Chondrocyte (in vitro differentiated cells): ENCODE measurements around the gene XXYLT1. TPM values are rescaled to one million over a fixed set of nuclear protein-coding genes. Genes with fewer than 3 reads are reported as not detected.

Experiments
- DNase-seq: peaks from one replicate; pipeline ENCODE4 v3.0.0; 2021; ENCODE audit warnings: mixed read lengths, low spot score
- H3K27ac Mint-ChIP-seq: one replicate; pipeline ENCODE4 v1.8.0; 2021; ENCODE audit warnings: mild to moderate bottlenecking, moderate library complexity, mixed read lengths; ENCODE audit not compliant: unreplicated experiment
- H3K27me3 Mint-ChIP-seq: 2 replicates; pipeline ENCODE4 v1.8.0; 2021; ENCODE audit warnings: low read depth, mixed read lengths
- H3K36me3 Mint-ChIP-seq: 2 replicates; pipeline ENCODE4 v1.8.0; 2021; ENCODE audit warnings: low read depth, mixed read lengths
- H3K4me1 Mint-ChIP-seq: 2 replicates; pipeline ENCODE4 v1.8.0; 2021; ENCODE audit warnings: low read depth, mild to moderate bottlenecking, mixed read lengths
- H3K4me3 Mint-ChIP-seq: one replicate; pipeline ENCODE4 v1.8.0; 2021; ENCODE audit warnings: mild to moderate bottlenecking, moderate library complexity, mixed read lengths; ENCODE audit not compliant: unreplicated experiment
- H3K9me3 Mint-ChIP-seq: 2 replicates; pipeline ENCODE4 v1.8.0; 2021; ENCODE audit warnings: low read depth, mixed read lengths
- CTCF ChIP-seq: fragments of 200-600 bp; sonication (generic); IDR thresholded peaks from 2 replicates; pipeline ENCODE4 v1.5.0; 2021; ENCODE audit warnings: antibody characterized with exemption, mild to moderate bottlenecking, moderate library complexity
- total RNA-seq: library from RNA; stranded (reverse); gene quantifications from 3 replicates; pipeline ENCODE4 v1.2.1, GENCODE V29; 2021

Gene XXYLT1
- total RNA-seq, 1 donor from 2014 or later: 32.7 TPM

- Mint-ChIP-seq H3K27ac (no peak overlapping the region), H3K27me3 (no peaks in the 10 kb centered on the region)
Measured at GRCh38 chr3:195064300-195064931, 206.5 kb downstream of the XXYLT1 start.

GRCh38 chr3:195063581-195064193 is 207.3 kb downstream of the XXYLT1 start:
- Mint-ChIP-seq H3K4me3 (no peak overlapping the region), H3K27me3 (no peaks in the 10 kb centered on the region), H3K36me3 (peaks cover 5% of the 10 kb centered on the region), H3K27ac (no peak overlapping the region), H3K4me1 (no peaks in the 10 kb centered on the region), H3K9me3 (no peaks in the 10 kb centered on the region)
- no peak for TF ChIP-seq CTCF
- peak; percentile 26 for DNase-seq

More at GRCh38 chr3:195064300-195064931, 206.5 kb downstream of the XXYLT1 start:
- no peak for TF ChIP-seq CTCF
- Mint-ChIP-seq H3K9me3 (no peaks in the 10 kb centered on the region), H3K4me1 (no peaks in the 10 kb centered on the region), H3K36me3 (peaks cover 11% of the 10 kb centered on the region), H3K4me3 (no peak overlapping the region)
- peak; percentile 33 for DNase-seq

- no peak overlapping the region for H3K27ac Mint-ChIP-seq
Measured at GRCh38 chr3:195062866-195063540, 208.0 kb downstream of the XXYLT1 start.

GRCh38 chr3:195061756-195062655 is 209.0 kb downstream of the XXYLT1 start:
- Mint-ChIP-seq H3K4me3 (no peak overlapping the region), H3K27ac (no peak overlapping the region), H3K36me3 (peaks cover 2% of the 10 kb centered on the region), H3K4me1 (no peaks in the 10 kb centered on the region), H3K9me3 (no peaks in the 10 kb centered on the region), H3K27me3 (peaks cover 8% of the 10 kb centered on the region)
- DNase-seq: peak; percentile 83
- no peak for TF ChIP-seq CTCF

More at GRCh38 chr3:195062866-195063540, 208.0 kb downstream of the XXYLT1 start:
- peaks cover 5% of the 10 kb centered on the region for H3K36me3 Mint-ChIP-seq
- no peaks in the 10 kb centered on the region for H3K27me3 Mint-ChIP-seq
- H3K4me1 Mint-ChIP-seq: no peaks in the 10 kb centered on the region
- peak; percentile 77 for DNase-seq
- no peak overlapping the region for H3K4me3 Mint-ChIP-seq
- no peaks in the 10 kb centered on the region for H3K9me3 Mint-ChIP-seq
- no peak for TF ChIP-seq CTCF
